C4-2B (cell line): Measurements from ENCODE around the gene XPNPEP3.

Experiments used
- ZFX ChIP-seq: fragments of 450-650 bp; IDR thresholded peaks from 2 replicates; pipeline ENCODE4 v1.6.1; 2017
- TF ChIP-seq, protein P1 (sequence below): fragments of 450-650 bp; conservative IDR thresholded peaks from 2 replicates; pipeline ENCODE4 v1.5.1; 2017; ENCODE audit warnings: mild to moderate bottlenecking

GRCh38 chr22:40957601-40958000, 100.7 kb downstream of the XPNPEP3 start:
- TF ChIP-seq, protein P1, sequence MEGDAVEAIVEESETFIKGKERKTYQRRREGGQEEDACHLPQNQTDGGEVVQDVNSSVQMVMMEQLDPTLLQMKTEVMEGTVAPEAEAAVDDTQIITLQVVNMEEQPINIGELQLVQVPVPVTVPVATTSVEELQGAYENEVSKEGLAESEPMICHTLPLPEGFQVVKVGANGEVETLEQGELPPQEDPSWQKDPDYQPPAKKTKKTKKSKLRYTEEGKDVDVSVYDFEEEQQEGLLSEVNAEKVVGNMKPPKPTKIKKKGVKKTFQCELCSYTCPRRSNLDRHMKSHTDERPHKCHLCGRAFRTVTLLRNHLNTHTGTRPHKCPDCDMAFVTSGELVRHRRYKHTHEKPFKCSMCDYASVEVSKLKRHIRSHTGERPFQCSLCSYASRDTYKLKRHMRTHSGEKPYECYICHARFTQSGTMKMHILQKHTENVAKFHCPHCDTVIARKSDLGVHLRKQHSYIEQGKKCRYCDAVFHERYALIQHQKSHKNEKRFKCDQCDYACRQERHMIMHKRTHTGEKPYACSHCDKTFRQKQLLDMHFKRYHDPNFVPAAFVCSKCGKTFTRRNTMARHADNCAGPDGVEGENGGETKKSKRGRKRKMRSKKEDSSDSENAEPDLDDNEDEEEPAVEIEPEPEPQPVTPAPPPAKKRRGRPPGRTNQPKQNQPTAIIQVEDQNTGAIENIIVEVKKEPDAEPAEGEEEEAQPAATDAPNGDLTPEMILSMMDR = no peak
- TF ChIP-seq ZFX = no peak
